HL-60/S4 treated with phorbol 12-myristate 13-acetate at 8.2 ng/mL for 4 days and 3 days (cell line): Measurements from ENCODE around the gene TDRKH.
"Not testable (repeated sequence)": the region's sequence is repeated elsewhere in the genome, so short reads cannot be mapped to it uniquely, and the experiment has no call there.

Experiments
- in situ Hi-C: fragments of 300-500 bp; cut with MboI; formaldehyde crosslinking; loops from 2 replicates; pipeline ENCODE4 v1.15.0; 2022; ENCODE audit warnings: low sequenced_read_pairs

TDRKH gene

GRCh38 chr1:151773702-151774101 lies 16.6 kb downstream of the TDRKH start:
- in situ Hi-C loops = no loop called here

GRCh38 chr1:151769270-151769669 lies 21.0 kb downstream of the TDRKH start:
- in situ Hi-C loops = not testable (repeated sequence)

GRCh38 chr1:151768351-151769066 lies 21.8 kb downstream of the TDRKH start:
- in situ Hi-C loops = not testable (repeated sequence)

- in situ Hi-C loops = no loop called here
Observed at GRCh38 chr1:151763990-151764389, 26.3 kb downstream of the TDRKH start.

GRCh38 chr1:151762941-151763921 lies 27.1 kb downstream of the TDRKH start, which contains the start of gene MRPL9:
Gene MRPL9, minus strand, starts transcription at chr1:151763496. Its CDS starts 17 bp downstream, at chr1:151763479.
- in situ Hi-C loops = no loop called here

GRCh38 chr1:151760597-151761385 lies 29.5 kb downstream of the TDRKH start:
- in situ Hi-C loops = no loop called here

- in situ Hi-C loops = no loop called here
Observed at GRCh38 chr1:151759241-151759640, 31.1 kb downstream of the TDRKH start.

- in situ Hi-C loops = no loop called here
Observed at GRCh38 chr1:151756291-151756690, 34.0 kb downstream of the TDRKH start.

GRCh38 chr1:151741516-151741915 lies 48.8 kb downstream of the TDRKH start:
- in situ Hi-C loops = no loop called here

- in situ Hi-C loops = no loop called here
Observed at GRCh38 chr1:151739590-151740355, 50.5 kb downstream of the TDRKH start.

- in situ Hi-C loops = no loop called here
Observed at GRCh38 chr1:151737479-151737878, 52.8 kb downstream of the TDRKH start.

- in situ Hi-C loops = no loop called here
Observed at GRCh38 chr1:151737026-151737425, 53.3 kb downstream of the TDRKH start.

GRCh38 chr1:151733995-151734394 lies 56.3 kb downstream of the TDRKH start:
- in situ Hi-C loops = not testable (repeated sequence)

- in situ Hi-C loops = no loop called here
Observed at GRCh38 chr1:151733126-151733525, 57.2 kb downstream of the TDRKH start.

- in situ Hi-C loops = no loop called here
Observed at GRCh38 chr1:151729966-151730291, 60.4 kb downstream of the TDRKH start.

- in situ Hi-C loops = no loop called here
Observed at GRCh38 chr1:151729157-151729965, 60.9 kb downstream of the TDRKH start.

- in situ Hi-C loops = no loop called here
Observed at GRCh38 chr1:151728151-151729054, 61.9 kb downstream of the TDRKH start.

- in situ Hi-C loops = no loop called here
Observed at GRCh38 chr1:151723726-151724370, 66.5 kb downstream of the TDRKH start.
